ENCODE data around the gene KLHDC8A. TPM values are rescaled to one million over a fixed set of nuclear protein-coding genes. Genes with fewer than 3 reads are reported as not detected.

The KLHDC8A gene
- total RNA-seq, 2 experiments from 2014 or later: not detected

DNA sequence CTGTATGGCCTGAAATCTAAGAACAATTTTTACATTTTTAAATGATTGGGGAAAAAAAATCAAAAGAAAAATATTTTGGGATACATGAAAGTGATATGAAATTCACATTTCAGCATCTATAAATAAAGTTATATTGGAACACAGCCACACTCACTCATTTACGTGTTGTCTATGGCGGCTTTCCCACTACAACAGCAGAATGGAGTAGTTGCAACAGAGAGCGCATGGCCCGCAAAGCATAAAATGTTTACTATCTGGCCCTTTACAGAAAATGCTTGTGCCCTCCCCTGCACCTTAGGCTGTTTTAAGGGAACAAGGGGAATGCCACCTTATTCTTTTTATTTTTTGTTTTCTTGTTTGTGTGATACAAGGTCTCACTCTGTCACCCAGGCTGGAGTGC is 3.5 kb downstream of the KLHDC8A start:
- DNase-seq (no peak), ATAC-seq (ENCODE audit: poor library complexity) (no peak)
- no peaks in the 10 kb centered on the region for H3K4me1 ChIP-seq (ENCODE audit: insufficient read depth, low read length)
- H3K27me3 ChIP-seq (ENCODE audit: control insufficient read depth in 1 of 2, insufficient read depth in 2 of 2, low read length in 2 of 2): peaks cover 0 to 5% of the 10 kb centered on the region in 2 experiments
- Mint-ChIP-seq H3K27ac (no peak overlapping the region), H3K27me3 (peaks cover 19% of the 10 kb centered on the region), H3K36me3 (ENCODE audit: low read depth) (no peaks in the 10 kb centered on the region), H3K4me3 (no peak overlapping the region), H3K4me1 (ENCODE audit: low read depth) (no peaks in the 10 kb centered on the region), H3K9me3 (no peaks in the 10 kb centered on the region)
- no peaks in the 10 kb centered on the region for H3K9me3 ChIP-seq (ENCODE audit: control insufficient read depth in 1 of 2, insufficient read depth in 1 of 2, low read length in 2 of 2)
- H3K36me3 ChIP-seq (ENCODE audit: insufficient read depth, low read length): no peaks in the 10 kb centered on the region
- TF ChIP-seq, protein P1, sequence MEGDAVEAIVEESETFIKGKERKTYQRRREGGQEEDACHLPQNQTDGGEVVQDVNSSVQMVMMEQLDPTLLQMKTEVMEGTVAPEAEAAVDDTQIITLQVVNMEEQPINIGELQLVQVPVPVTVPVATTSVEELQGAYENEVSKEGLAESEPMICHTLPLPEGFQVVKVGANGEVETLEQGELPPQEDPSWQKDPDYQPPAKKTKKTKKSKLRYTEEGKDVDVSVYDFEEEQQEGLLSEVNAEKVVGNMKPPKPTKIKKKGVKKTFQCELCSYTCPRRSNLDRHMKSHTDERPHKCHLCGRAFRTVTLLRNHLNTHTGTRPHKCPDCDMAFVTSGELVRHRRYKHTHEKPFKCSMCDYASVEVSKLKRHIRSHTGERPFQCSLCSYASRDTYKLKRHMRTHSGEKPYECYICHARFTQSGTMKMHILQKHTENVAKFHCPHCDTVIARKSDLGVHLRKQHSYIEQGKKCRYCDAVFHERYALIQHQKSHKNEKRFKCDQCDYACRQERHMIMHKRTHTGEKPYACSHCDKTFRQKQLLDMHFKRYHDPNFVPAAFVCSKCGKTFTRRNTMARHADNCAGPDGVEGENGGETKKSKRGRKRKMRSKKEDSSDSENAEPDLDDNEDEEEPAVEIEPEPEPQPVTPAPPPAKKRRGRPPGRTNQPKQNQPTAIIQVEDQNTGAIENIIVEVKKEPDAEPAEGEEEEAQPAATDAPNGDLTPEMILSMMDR (IDR thresholded peaks at IDR 0.05): no peak
- CTCF ChIA-PET: interaction anchor here (1.0 to 3.6 kb wide), 4 partner anchors 79 to 358 kb away, joined by 3 to 41 read pairs (median 15); no protein-coding TSS in a partner anchor
- H3K4me3 ChIP-seq (ENCODE audit: low read length): no peak overlapping the region
- POLR2A ChIA-PET: no interaction called here
- H3K27ac ChIP-seq (ENCODE audit: low read depth in 1 of 2, low read length in 2 of 2): no peak overlapping the region
- intact Hi-C loops (cut with DNase I, micrococcal nuclease): no loop called here

DNA sequence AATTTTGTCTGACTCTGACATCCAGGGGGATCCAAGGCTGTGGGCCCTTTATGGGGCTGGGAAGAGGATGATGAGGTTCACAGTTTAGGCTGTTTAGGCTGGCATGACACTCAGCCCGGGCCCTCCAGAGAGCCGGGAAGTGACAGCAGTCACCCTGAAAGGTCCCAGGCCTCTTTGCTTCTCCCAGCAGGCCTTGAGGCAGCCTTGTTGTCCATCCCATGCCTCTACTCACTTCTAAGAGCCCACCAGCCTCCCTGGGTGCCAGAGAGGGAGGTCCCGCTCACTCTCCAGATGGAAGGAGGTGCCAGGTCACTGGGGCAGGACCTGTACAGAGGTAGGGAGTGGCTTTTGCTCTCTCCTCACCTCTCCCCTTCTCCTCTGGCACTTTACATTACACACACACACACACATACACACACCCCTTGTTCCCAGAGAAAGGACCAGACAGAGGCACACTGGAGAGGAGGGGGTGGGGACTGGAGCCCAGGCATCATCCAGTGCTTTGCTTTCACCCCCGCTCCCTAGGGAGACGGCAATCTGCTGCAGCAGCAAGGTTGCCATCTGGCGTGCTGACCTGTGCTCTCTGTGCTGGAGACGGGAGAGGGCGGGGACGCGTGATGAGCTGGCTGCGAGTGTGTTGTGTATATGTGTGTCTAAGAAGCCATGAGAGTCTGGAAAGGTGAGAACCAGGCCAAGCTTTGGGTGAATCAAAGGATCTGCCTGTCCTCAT is 4.6 kb downstream of the KLHDC8A start:
- no peak overlapping the region for H3K27ac ChIP-seq (ENCODE audit: low read depth in 1 of 2, low read length in 2 of 2)
- ChIA-PET POLR2A (no interaction called here), CTCF (interaction anchor here (1.6 to 3.6 kb wide), 3 partner anchors 78 to 134 kb away, joined by 3 to 41 read pairs (median 26); no protein-coding TSS in a partner anchor)
- H3K27me3 ChIP-seq (ENCODE audit: control insufficient read depth in 1 of 2, insufficient read depth in 2 of 2, low read length in 2 of 2): peaks cover 5% of the 10 kb centered on the region in 2 experiments
- DNase-seq: no peak
- no peaks in the 10 kb centered on the region for H3K9me3 ChIP-seq (ENCODE audit: control insufficient read depth in 1 of 2, insufficient read depth in 1 of 2, low read length in 2 of 2)
- no peak overlapping the region for H3K4me3 ChIP-seq (ENCODE audit: low read length)
- Mint-ChIP-seq H3K27me3 (peaks cover 18% of the 10 kb centered on the region), H3K27ac (no peak overlapping the region), H3K4me3 (no peak overlapping the region), H3K36me3 (ENCODE audit: low read depth) (no peaks in the 10 kb centered on the region), H3K4me1 (ENCODE audit: low read depth) (no peaks in the 10 kb centered on the region), H3K9me3 (no peaks in the 10 kb centered on the region)
- H3K4me1 ChIP-seq (ENCODE audit: insufficient read depth, low read length): no peaks in the 10 kb centered on the region
- no peak for ATAC-seq (ENCODE audit: poor library complexity)
- intact Hi-C loops (cut with DNase I, micrococcal nuclease): no loop called here
- TF ChIP-seq, protein P1 (IDR thresholded peaks at IDR 0.05): no peak
- H3K36me3 ChIP-seq (ENCODE audit: insufficient read depth, low read length): no peaks in the 10 kb centered on the region

DNA sequence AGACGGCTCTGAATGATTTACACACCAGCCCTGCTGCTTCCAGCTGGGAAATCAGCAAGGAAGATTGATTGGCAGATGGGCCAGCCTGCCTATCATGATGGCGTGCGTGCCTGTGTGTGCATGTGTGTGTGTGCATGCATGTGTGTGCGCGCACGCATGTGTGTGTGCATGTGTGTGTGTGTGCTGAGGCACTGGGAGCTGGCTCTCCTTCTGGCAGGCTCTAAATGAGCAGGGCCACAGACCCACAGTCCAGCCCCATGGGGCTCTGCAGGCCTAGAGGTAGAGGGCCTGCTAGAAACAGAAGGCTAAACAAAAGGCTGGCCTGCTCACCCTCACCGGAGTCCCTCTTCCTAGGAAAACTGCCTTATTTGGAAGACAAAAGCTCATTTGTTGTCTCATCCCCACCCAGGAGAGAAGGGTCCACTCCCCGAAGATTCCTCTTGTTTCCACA is 6.0 kb downstream of the KLHDC8A start:
- no peaks in the 10 kb centered on the region for H3K4me1 ChIP-seq (ENCODE audit: insufficient read depth, low read length)
- Mint-ChIP-seq H3K9me3 (no peaks in the 10 kb centered on the region), H3K27me3 (peaks cover 33% of the 10 kb centered on the region), H3K27ac (no peak overlapping the region), H3K4me3 (no peak overlapping the region), H3K36me3 (ENCODE audit: low read depth) (no peaks in the 10 kb centered on the region), H3K4me1 (ENCODE audit: low read depth) (no peaks in the 10 kb centered on the region)
- TF ChIP-seq, protein P1 (IDR thresholded peaks at IDR 0.05): no peak
- no peaks in the 10 kb centered on the region for H3K36me3 ChIP-seq (ENCODE audit: insufficient read depth, low read length)
- CTCF ChIA-PET: interaction anchor here (1.6 to 3.3 kb wide), 2 partner anchors 77 to 135 kb away, joined by 3 to 11 read pairs; no protein-coding TSS in a partner anchor
- ATAC-seq (ENCODE audit: poor library complexity) (no peak), DNase-seq (no peak)
- peaks cover 7 to 18% of the 10 kb centered on the region in 2 experiments for H3K27me3 ChIP-seq (ENCODE audit: control insufficient read depth in 1 of 2, insufficient read depth in 2 of 2, low read length in 2 of 2)
- H3K9me3 ChIP-seq (ENCODE audit: control insufficient read depth in 1 of 2, insufficient read depth in 1 of 2, low read length in 2 of 2): no peaks in the 10 kb centered on the region
- POLR2A ChIA-PET: no interaction called here
- no peak overlapping the region for H3K4me3 ChIP-seq (ENCODE audit: low read length)
- intact Hi-C loops (cut with DNase I, micrococcal nuclease): no loop called here
- no peak overlapping the region for H3K27ac ChIP-seq (ENCODE audit: low read depth in 1 of 2, low read length in 2 of 2)
